Islet precursor cell (in vitro differentiated cells): Measurements from ENCODE around the gene HNF1B.

Experiments
- DNase-seq: peaks from one replicate; pipeline ENCODE4 v3.0.0-alpha.2; 2018

HNF1B gene

GRCh38 chr17:37664214-37664613, 80.6 kb downstream of the HNF1B start:
- peak; percentile 23 for DNase-seq

DNA sequence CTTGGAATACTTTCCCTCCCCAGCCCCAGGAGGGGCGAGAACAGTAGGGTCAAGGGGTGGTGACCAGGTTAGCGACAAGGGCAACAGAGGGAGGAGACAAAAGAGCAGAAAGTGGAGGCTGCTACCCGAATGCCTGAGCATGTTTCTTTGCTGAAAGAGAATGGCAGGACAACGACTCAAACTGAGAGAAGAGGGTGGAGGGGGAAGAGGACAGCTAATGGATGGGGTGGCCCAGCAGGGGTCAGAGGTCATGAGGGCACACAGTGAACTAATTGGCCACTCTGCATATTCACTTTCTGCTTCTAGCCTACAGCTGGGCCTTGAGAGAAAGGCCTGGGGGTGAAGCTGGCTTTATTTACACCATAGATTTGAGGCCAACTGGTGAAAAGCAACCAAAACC, 82.5 kb downstream of the HNF1B start:
- peak; percentile 52 for DNase-seq

GRCh38 chr17:37661400-37662014, 83.4 kb downstream of the HNF1B start:
- DNase-seq = peak; percentile 46

DNA sequence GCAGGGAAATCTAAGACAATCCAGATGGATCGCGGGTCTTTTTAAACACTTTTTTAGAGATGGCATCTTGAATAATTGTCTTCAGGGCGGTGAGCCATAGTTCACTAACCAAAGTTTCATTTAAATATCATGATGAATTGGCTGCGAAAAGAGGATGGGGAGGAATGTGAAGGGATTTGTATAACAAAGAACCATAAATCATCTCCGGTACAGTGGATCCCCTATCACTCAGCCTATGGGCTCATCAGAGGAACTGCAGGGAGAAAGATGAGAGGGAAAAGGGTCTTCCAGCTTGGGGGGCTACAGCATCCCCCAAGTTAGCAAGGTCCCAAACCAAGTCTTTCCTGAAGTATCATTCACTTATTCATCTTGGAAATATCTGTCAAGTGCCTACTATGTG, 84.9 kb downstream of the HNF1B start:
- peak; percentile 16 for DNase-seq

- DNase-seq = peak; percentile 17
These were observed 87.7 kb downstream of the HNF1B start for GRCh38 chr17:37657202-37657601.

DNA sequence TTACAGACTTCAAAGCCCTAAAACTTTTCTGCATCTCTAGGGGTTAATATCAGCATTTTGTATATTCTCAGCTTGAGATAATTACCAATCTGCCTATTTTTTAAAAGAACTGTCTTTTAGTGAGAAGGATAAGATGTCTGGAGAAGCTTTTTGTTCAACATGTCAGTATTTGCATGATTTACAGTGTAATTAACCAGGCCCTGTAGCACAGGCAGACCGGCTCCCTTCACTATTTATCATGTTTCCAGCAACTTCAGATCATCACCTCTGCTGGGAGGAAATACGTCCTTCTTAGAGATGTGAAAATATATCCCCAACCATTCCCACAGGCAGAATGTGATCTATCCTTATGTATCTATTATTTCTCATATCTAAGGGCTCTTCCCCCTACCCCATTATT, 93.0 kb downstream of the HNF1B start:
- no peak for DNase-seq

DNA sequence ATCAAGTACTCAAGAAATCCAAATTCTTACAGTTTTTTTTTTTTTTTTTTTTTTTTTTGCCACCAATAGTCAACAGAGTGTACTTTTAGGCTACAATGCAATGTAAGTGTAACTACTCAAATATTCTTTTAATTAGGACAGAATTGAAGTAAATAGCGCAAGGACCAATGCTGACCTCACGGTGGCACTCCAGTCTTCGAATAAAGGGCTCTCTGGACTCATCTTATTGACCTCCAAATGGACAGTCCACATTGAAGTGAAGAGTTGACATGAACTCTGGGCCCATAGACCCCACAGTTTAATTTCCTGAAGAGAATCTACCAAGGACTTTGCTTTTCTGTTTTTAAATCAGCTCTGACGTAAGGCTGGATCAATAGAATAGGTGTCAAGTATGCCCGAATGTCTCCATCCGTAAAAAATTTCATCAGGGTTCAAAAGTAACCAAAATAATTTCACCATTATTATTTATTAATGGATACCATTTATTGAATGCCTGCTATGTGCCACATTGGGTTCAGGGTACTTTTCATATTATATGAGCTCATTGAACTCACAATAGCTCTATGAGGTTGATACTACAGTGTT, 94.3 kb downstream of the HNF1B start:
- DNase-seq = peak; percentile 71

DNA sequence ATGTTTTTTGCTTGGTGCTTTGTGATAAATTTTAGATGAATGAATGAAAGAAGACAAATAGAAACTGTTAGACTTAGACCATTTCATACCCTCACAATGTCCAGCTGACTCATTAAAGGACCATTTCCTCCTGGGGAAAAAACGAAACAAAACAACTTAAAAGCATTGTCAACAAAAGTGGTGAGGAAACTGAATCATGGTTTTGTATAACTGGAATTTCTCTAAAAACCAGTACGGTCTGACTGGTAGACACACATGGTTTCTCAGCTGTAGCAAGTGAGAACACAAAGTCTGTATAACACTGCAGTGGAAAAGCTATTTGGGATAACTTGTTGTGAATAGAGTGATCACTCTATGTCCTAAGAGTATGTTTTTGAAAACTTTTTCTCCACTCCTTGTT, 96.3 kb downstream of the HNF1B start:
- DNase-seq = no peak

GRCh38 chr17:37647856-37648255, 97.0 kb downstream of the HNF1B start:
- DNase-seq = no peak

GRCh38 chr17:37643869-37644268, 101.0 kb downstream of the HNF1B start:
- peak; percentile 60 for DNase-seq

GRCh38 chr17:37643118-37643766, 101.6 kb downstream of the HNF1B start, which contains the start of gene DDX52:
Gene DDX52 (minus strand): TSS chr17:37643446. CDS start chr17:37643420, 26 bp downstream.
- peak; percentile 94 for DNase-seq

DNA sequence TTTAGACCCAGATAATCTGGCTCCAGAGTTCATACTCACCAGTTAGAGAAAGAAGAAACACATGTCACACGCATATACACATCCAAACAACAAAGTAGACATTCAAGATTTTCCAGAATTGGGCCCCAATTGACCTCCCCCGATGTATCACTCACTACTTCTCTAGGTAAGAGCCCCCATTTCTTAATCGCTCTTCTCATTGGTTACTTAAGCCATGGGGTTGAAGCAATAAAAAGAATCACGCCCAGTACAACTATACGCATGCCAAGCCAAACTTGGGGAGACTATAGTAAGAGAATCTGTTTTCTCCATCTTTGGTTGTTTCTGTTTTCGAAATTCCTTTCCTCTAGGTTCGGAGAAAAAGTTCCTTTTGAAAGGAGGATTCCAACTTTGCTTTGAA, 102.2 kb downstream of the HNF1B start:
- DNase-seq = no peak

DNA sequence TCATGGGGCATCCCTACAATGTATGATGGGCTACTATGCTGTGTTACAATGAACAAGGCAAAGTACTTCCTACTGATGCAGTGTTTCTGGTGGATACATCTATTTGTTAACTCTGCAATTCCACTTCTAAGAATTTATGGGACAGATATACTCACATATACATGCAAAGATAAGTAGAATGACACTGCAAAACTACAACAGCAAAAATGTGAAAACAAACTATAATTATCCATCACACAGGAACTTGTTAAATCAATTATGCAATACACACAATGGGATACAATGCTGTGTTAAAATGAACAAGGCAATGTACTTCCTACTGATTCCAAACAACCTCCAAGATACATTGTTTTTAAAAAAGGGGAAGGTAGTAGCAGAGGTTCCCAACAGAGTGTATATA, 104.8 kb downstream of the HNF1B start:
- no peak for DNase-seq

GRCh38 chr17:37637956-37638355, 106.9 kb downstream of the HNF1B start:
- DNase-seq = no peak
